ENCODE measurements around the gene LRRC32.
"Not testable (repeated sequence)": the region's sequence is repeated elsewhere in the genome, so short reads cannot be mapped to it uniquely, and the experiment has no call there.

- TF ChIP-seq CTCF (optimal IDR thresholded peaks at IDR 0.05 in 1 of 3, IDR thresholded peaks at IDR 0.05 in 1 of 3, conservative IDR thresholded peaks at IDR 0.05 in 1 of 3; ENCODE audit: extremely low read depth in 1 of 3, insufficient read depth in 2 of 3, low read length in 3 of 3); EZH2 (IDR thresholded peaks at IDR 0.05; ENCODE audit: low read length): not testable (repeated sequence)
Observed at GRCh38 chr11:76643711-76644110, 26.8 kb downstream of the LRRC32 start.

Data from keratinocyte (primary cell).